Mesenchymal stem cell (in vitro differentiated cells and primary cell): ENCODE measurements around the gene MT1G.

Experiments
- DNase-seq: peaks from one replicate; pipeline ENCODE4 v3.0.0-alpha.2; 2013
- H2AFZ ChIP-seq: one replicate; pipeline ENCODE4 v1.6.1; 2013; ENCODE audit warnings: low read depth, mild to moderate bottlenecking, control low read depth, inconsistent platforms, low read length, moderate library complexity
- H2AK5ac ChIP-seq: 2 replicates; pipeline ENCODE4 v1.6.1; 2013; ENCODE audit warnings: low read length, moderate library complexity, mild to moderate bottlenecking, inconsistent platforms; ENCODE audit not compliant: severe bottlenecking
- H2BK120ac ChIP-seq: one replicate; pipeline ENCODE4 v1.6.1; 2013; ENCODE audit warnings: low read depth, mild to moderate bottlenecking, inconsistent platforms, low read length, moderate library complexity
- H2BK12ac ChIP-seq, 2 experiments: one replicate each; pipeline ENCODE4 v1.6.1; 2013; ENCODE audit warnings: inconsistent platforms in 2 of 2, low read length in 2 of 2, mild to moderate bottlenecking in 2 of 2, moderate library complexity in 2 of 2, control low read depth in 1 of 2
- H2BK15ac ChIP-seq: one replicate; pipeline ENCODE4 v1.6.1; 2013; ENCODE audit warnings: mild to moderate bottlenecking, low read depth, inconsistent platforms; ENCODE audit not compliant: poor library complexity, severe bottlenecking
- H2BK5ac ChIP-seq: 2 replicates; pipeline ENCODE4 v1.6.1; 2013; ENCODE audit warnings: low read depth, mild to moderate bottlenecking, low read length, control low read depth, inconsistent platforms; ENCODE audit not compliant: poor library complexity, severe bottlenecking
- H3K14ac ChIP-seq, 2 experiments: one replicate each; pipeline ENCODE4 v1.6.1; 2013; ENCODE audit warnings: inconsistent platforms in 2 of 2, low read length in 2 of 2, control low read depth in 1 of 2, mild to moderate bottlenecking in 1 of 2, moderate library complexity in 1 of 2
- H3K18ac ChIP-seq, 2 experiments: one replicate each; pipeline ENCODE4 v1.6.1; 2013; ENCODE audit warnings: inconsistent platforms in 2 of 2, low read length in 2 of 2, control low read depth in 1 of 2, low read depth in 1 of 2, mild to moderate bottlenecking in 1 of 2
- H3K23ac ChIP-seq, 2 experiments: one replicate each; pipeline ENCODE4 v1.6.1; 2013; ENCODE audit warnings: inconsistent platforms in 2 of 2, low read length in 2 of 2, mild to moderate bottlenecking in 2 of 2, moderate library complexity in 2 of 2, control low read depth in 1 of 2
- H3K27ac ChIP-seq: 2 replicates; pipeline ENCODE4 v1.5.1; 2013; ENCODE audit warnings: mild to moderate bottlenecking, moderate library complexity, low read length, control low read depth, inconsistent platforms; ENCODE audit not compliant: poor library complexity, severe bottlenecking
- H3K27me3 ChIP-seq, 2 experiments: 2 replicates each; pipeline versions ENCODE4 v1.6.1 to v1.7.0; 2013; ENCODE audit warnings: low read length in 2 of 2, mild to moderate bottlenecking in 2 of 2, moderate library complexity in 2 of 2, control low read depth in 1 of 2, inconsistent platforms in 1 of 2; ENCODE audit not compliant: control insufficient read depth in 1 of 2, insufficient read depth in 1 of 2
- H3K36me3 ChIP-seq, 2 experiments: 2 replicates each; pipeline versions ENCODE4 v1.6.1 to v1.7.0; 2013; ENCODE audit warnings: low read length in 2 of 2, control low read depth in 1 of 2, inconsistent platforms in 1 of 2, low read depth in 1 of 2, mild to moderate bottlenecking in 1 of 2; ENCODE audit not compliant: insufficient read depth in 2 of 2, control insufficient read depth in 1 of 2
- H3K4ac ChIP-seq, 2 experiments: one replicate each; pipeline ENCODE4 v1.6.1; 2013; ENCODE audit warnings: inconsistent platforms in 2 of 2, low read length in 2 of 2, mild to moderate bottlenecking in 2 of 2, moderate library complexity in 2 of 2, control low read depth in 1 of 2, low read depth in 1 of 2
- H3K4me1 ChIP-seq: 2 replicates; pipeline ENCODE4 v1.6.1; 2013; ENCODE audit warnings: low read depth, low read length, control low read depth; ENCODE audit not compliant: control insufficient read depth, insufficient read depth
- H3K4me2 ChIP-seq: 2 replicates; pipeline ENCODE4 v1.6.1; 2013; ENCODE audit warnings: low read length, mild to moderate bottlenecking, inconsistent platforms; ENCODE audit not compliant: poor library complexity, severe bottlenecking
- H3K4me3 ChIP-seq, 2 experiments: 2 replicates each; pipeline versions ENCODE4 v1.5.1 to v1.7.0; 2013; ENCODE audit warnings: low read length in 2 of 2, mild to moderate bottlenecking in 2 of 2, control low read depth in 1 of 2, low read depth in 1 of 2; ENCODE audit not compliant: insufficient read depth in 1 of 2
- H3K79me1 ChIP-seq: replicated peaks from 2 replicates; pipeline ENCODE4 v1.6.1; 2013; ENCODE audit warnings: mild to moderate bottlenecking, control low read depth, low read length, inconsistent platforms; ENCODE audit not compliant: poor library complexity, severe bottlenecking
- H3K9ac ChIP-seq: 2 replicates; pipeline ENCODE4 v1.7.0; 2013; ENCODE audit warnings: mild to moderate bottlenecking, low read length, moderate library complexity
- H3K9me3 ChIP-seq: 2 replicates; pipeline ENCODE4 v1.7.0; 2013; ENCODE audit warnings: mild to moderate bottlenecking, low read length; ENCODE audit not compliant: control insufficient read depth
- H4K8ac ChIP-seq: one replicate; pipeline ENCODE4 v1.6.1; 2013; ENCODE audit warnings: inconsistent platforms, mild to moderate bottlenecking, low read length, moderate library complexity
- H4K91ac ChIP-seq: one replicate; pipeline ENCODE4 v1.6.1; 2013; ENCODE audit warnings: mild to moderate bottlenecking, low read length, inconsistent platforms
- WGBS: methylation state at CpG from one replicate; pipeline ENCODE4 v1.1.7; 2013; ENCODE audit warnings: mixed read lengths; 5-methylcytosine and 5-hydroxymethylcytosine counted together

The MT1G gene

GRCh38 chr16:56632156-56632847 is 35.6 kb downstream of the MT1G start, which contains the start of gene MT1M:
TSS of gene MT1M (plus strand) at chr16:56632659. CDS start at chr16:56632732, 73 bp downstream.
- Histone ChIP-seq H3K4me2 (peak within 1 kb of the TSS; percentile 80), H3K18ac (no peak within 1 kb of the TSS), H4K8ac (no peak within 1 kb of the TSS), H2BK12ac (no peak within 1 kb of the TSS), H3K27me3 (peaks cover 10 to 53% of the 10 kb centered on the region in 2 experiments), H3K79me1 (no peaks in the 10 kb centered on the region), H3K9me3 (no peaks in the 10 kb centered on the region), H2AFZ (peak within 1 kb of the TSS; percentile 31), H3K36me3 (no peaks in the 10 kb centered on the region), H2BK15ac (no peak within 1 kb of the TSS), H3K4me1 (peaks cover 17% of the 10 kb centered on the region), H3K14ac (no peak within 1 kb of the TSS), H3K4ac (no peak within 1 kb of the TSS), H2BK120ac (no peak within 1 kb of the TSS), H3K9ac (peak within 1 kb of the TSS; percentile 75), H2BK5ac (no peak within 1 kb of the TSS), H3K27ac (no peak within 1 kb of the TSS), H2AK5ac (no peak within 1 kb of the TSS), H3K4me3 (peak within 1 kb of the TSS; percentile 52 to 75), H3K23ac (peak within 1 kb of the TSS in 1 of 2 experiments; percentile 96), H4K91ac (no peak within 1 kb of the TSS)
- under 1% methylated on average over 44 of the region's 61 CpGs for WGBS
- DNase-seq: peak; percentile 30

DNA sequence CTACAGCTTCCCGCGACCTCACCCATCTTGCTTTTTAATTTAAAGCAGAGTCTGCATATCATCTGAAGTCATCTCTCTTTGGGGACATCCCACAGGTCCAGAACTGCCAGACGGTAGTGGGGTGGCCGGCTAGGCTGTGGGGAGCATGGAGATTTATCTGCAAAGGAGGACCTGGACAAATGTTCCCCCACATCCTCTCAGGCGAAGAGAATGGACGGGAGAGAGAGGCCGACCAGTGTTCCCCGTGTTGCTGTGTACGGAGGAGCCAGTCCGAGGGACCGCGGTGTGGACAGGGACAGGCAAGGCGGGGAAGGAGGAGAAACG is 36.1 kb downstream of the MT1G start:
- Histone ChIP-seq H3K4me1 (peaks cover 17% of the 10 kb centered on the region), H3K27ac (no peak overlapping the region), H3K14ac (no peak overlapping the region), H2BK12ac (no peak overlapping the region), H4K91ac (no peak overlapping the region), H3K79me1 (no peaks in the 10 kb centered on the region), H2AFZ (no peak overlapping the region), H3K9ac (peak overlapping the region; percentile 75), H3K23ac (no peak overlapping the region), H2BK5ac (no peak overlapping the region), H2BK120ac (no peak overlapping the region), H3K4me2 (peak overlapping the region; percentile 80), H3K9me3 (no peaks in the 10 kb centered on the region), H3K27me3 (peaks cover 10 to 48% of the 10 kb centered on the region in 2 experiments), H2BK15ac (no peak overlapping the region), H2AK5ac (no peak overlapping the region), H3K4me3 (peak overlapping the region; percentile 52 to 75), H3K4ac (no peak overlapping the region), H3K36me3 (no peaks in the 10 kb centered on the region), H3K18ac (no peak overlapping the region), H4K8ac (no peak overlapping the region)
- DNase-seq: no peak
- WGBS: 2% methylated on average over 11 of the region's 14 CpGs

DNA sequence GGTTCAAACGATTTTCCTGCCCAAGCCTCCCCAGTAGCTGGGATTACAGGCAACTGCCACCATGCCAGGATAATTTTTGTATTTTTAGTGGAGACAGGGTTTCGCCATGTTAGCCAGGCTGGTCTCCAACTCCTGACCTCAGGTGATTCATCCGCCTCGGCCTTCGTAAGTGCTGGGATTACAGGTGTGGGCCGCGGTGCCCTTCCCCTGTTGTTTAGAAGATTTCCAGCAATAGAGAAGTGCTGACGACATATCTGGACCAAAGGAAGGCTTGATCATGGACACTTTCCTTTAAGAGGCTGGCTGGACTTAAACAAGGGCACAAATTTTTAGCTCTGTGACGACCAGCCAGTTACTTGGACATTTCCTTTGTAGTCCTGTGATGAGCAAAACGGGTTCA is 36.7 kb downstream of the MT1G start:
- Histone ChIP-seq H3K4me3 (no peak overlapping the region), H3K4ac (no peak overlapping the region), H3K9ac (no peak overlapping the region), H2BK5ac (no peak overlapping the region), H3K4me1 (peaks cover 22% of the 10 kb centered on the region), H3K36me3 (no peaks in the 10 kb centered on the region), H3K79me1 (no peaks in the 10 kb centered on the region), H3K27ac (no peak overlapping the region), H3K14ac (no peak overlapping the region), H4K8ac (no peak overlapping the region), H2BK15ac (no peak overlapping the region), H2BK120ac (no peak overlapping the region), H4K91ac (no peak overlapping the region), H2AFZ (no peak overlapping the region), H3K9me3 (no peaks in the 10 kb centered on the region), H2BK12ac (no peak overlapping the region), H2AK5ac (no peak overlapping the region), H3K18ac (no peak overlapping the region), H3K23ac (no peak overlapping the region), H3K4me2 (no peak overlapping the region), H3K27me3 (peaks cover 10 to 42% of the 10 kb centered on the region in 2 experiments)
- 46% methylated on average over 10 of the region's 10 CpGs for WGBS
- DNase-seq: no peak

DNA sequence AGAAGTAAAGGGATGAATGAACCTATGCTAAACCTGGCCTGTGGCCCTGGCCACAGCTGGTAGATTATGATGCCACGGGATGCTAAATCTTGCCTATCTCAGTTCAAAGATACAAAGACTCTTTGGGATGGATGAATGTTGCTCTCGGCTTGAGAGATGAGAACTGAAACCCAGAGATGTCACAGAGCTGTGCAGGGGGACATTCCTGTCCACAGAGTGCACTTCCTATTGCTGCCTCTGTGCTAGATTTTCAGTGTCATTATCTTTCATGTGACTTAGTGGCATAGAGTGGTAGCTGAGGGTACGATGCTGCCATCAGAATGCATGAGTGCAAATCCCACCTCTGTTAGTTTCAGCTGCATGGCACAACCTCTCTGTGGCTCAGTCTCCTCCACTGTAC is 37.7 kb downstream of the MT1G start:
- Histone ChIP-seq H2BK15ac (no peak overlapping the region), H3K27me3 (peaks cover under 1 to 32% of the 10 kb centered on the region in 2 experiments), H3K79me1 (no peaks in the 10 kb centered on the region), H4K91ac (no peak overlapping the region), H3K14ac (no peak overlapping the region), H3K9ac (no peak overlapping the region), H3K23ac (no peak overlapping the region), H2AFZ (no peak overlapping the region), H3K27ac (no peak overlapping the region), H3K4ac (no peak overlapping the region), H2BK120ac (no peak overlapping the region), H3K4me1 (peaks cover 27% of the 10 kb centered on the region), H2BK12ac (no peak overlapping the region), H2BK5ac (no peak overlapping the region), H3K9me3 (no peaks in the 10 kb centered on the region), H3K4me2 (no peak overlapping the region), H3K18ac (no peak overlapping the region), H2AK5ac (no peak overlapping the region), H4K8ac (no peak overlapping the region), H3K4me3 (no peak overlapping the region), H3K36me3 (no peaks in the 10 kb centered on the region)
- 86% methylated on average over 3 of the region's 3 CpGs for WGBS
- DNase-seq: no peak
